ENCODE results near the gene TMEM39B.

Gene TMEM39B

GRCh38 chr1:32072622-32073298 lies at the start of gene TMEM39B:
TSS of gene TMEM39B (plus strand) at chr1:32072939. CDS start at chr1:32073048, 109 bp downstream.
- DNase-seq: peak; percentile 97
- in situ Hi-C loops (cut with MboI; ENCODE audit: low pct_unique_long_range_greater_than_20kb, low sequenced_read_pairs): no loop called here

- DNase-seq: no peak
- in situ Hi-C loops (cut with MboI; ENCODE audit: low pct_unique_long_range_greater_than_20kb, low sequenced_read_pairs): no loop called here
These were observed 49.4 kb upstream of the TMEM39B start for GRCh38 chr1:32023351-32023750.

GRCh38 chr1:32025515-32025914 lies 47.2 kb upstream of the TMEM39B start:
- no peak for DNase-seq

GRCh38 chr1:32028746-32029145 lies 44.0 kb upstream of the TMEM39B start:
- in situ Hi-C loops (cut with MboI; ENCODE audit: low pct_unique_long_range_greater_than_20kb, low sequenced_read_pairs): no loop called here
- DNase-seq: no peak

More at GRCh38 chr1:32025515-32025914, 47.2 kb upstream of the TMEM39B start:
- in situ Hi-C loops (cut with MboI; ENCODE audit: low pct_unique_long_range_greater_than_20kb, low sequenced_read_pairs): no loop called here

GRCh38 chr1:32031578-32032274 lies 41.0 kb upstream of the TMEM39B start:
- in situ Hi-C loops (cut with MboI; ENCODE audit: low pct_unique_long_range_greater_than_20kb, low sequenced_read_pairs): no loop called here
- no peak for DNase-seq

- no peak for DNase-seq
- in situ Hi-C loops (cut with MboI; ENCODE audit: low pct_unique_long_range_greater_than_20kb, low sequenced_read_pairs): no loop called here
These were observed 40.5 kb upstream of the TMEM39B start for GRCh38 chr1:32032275-32032615.

- no peak for DNase-seq
- in situ Hi-C loops (cut with MboI; ENCODE audit: low pct_unique_long_range_greater_than_20kb, low sequenced_read_pairs): no loop called here
These were observed 37.6 kb upstream of the TMEM39B start for GRCh38 chr1:32035119-32035518.

GRCh38 chr1:32040711-32041110 lies 32.0 kb upstream of the TMEM39B start:
- in situ Hi-C loops (cut with MboI; ENCODE audit: low pct_unique_long_range_greater_than_20kb, low sequenced_read_pairs): no loop called here
- no peak for DNase-seq

- in situ Hi-C loops (cut with MboI; ENCODE audit: low pct_unique_long_range_greater_than_20kb, low sequenced_read_pairs): no loop called here
- no peak for DNase-seq
These were observed 30.4 kb upstream of the TMEM39B start for GRCh38 chr1:32042330-32042729.

- DNase-seq: no peak
- in situ Hi-C loops (cut with MboI; ENCODE audit: low pct_unique_long_range_greater_than_20kb, low sequenced_read_pairs): no loop called here
These were observed 28.5 kb upstream of the TMEM39B start for GRCh38 chr1:32044234-32044633.

- DNase-seq: peak; percentile 41
These were observed 27.0 kb upstream of the TMEM39B start for GRCh38 chr1:32045772-32046171.

GRCh38 chr1:32047701-32048100 lies 25.0 kb upstream of the TMEM39B start:
- DNase-seq: no peak
- in situ Hi-C loops (cut with MboI; ENCODE audit: low pct_unique_long_range_greater_than_20kb, low sequenced_read_pairs): no loop called here

More at GRCh38 chr1:32045772-32046171, 27.0 kb upstream of the TMEM39B start:
- in situ Hi-C loops (cut with MboI; ENCODE audit: low pct_unique_long_range_greater_than_20kb, low sequenced_read_pairs): no loop called here

- no peak for DNase-seq
These were observed 24.3 kb upstream of the TMEM39B start for GRCh38 chr1:32048440-32048839.

GRCh38 chr1:32051706-32052105 lies 21.0 kb upstream of the TMEM39B start:
- DNase-seq: no peak
- in situ Hi-C loops (cut with MboI; ENCODE audit: low pct_unique_long_range_greater_than_20kb, low sequenced_read_pairs): no loop called here

More at GRCh38 chr1:32048440-32048839, 24.3 kb upstream of the TMEM39B start:
- in situ Hi-C loops (cut with MboI; ENCODE audit: low pct_unique_long_range_greater_than_20kb, low sequenced_read_pairs): no loop called here

- in situ Hi-C loops (cut with MboI; ENCODE audit: low pct_unique_long_range_greater_than_20kb, low sequenced_read_pairs): no loop called here
- no peak for DNase-seq
These were observed 19.9 kb upstream of the TMEM39B start for GRCh38 chr1:32052887-32053286.

GRCh38 chr1:32055416-32055815 lies 17.3 kb upstream of the TMEM39B start:
- in situ Hi-C loops (cut with MboI; ENCODE audit: low pct_unique_long_range_greater_than_20kb, low sequenced_read_pairs): no loop called here
- DNase-seq: peak; percentile 46

GRCh38 chr1:32056598-32056997 lies 16.1 kb upstream of the TMEM39B start:
- no peak for DNase-seq
- in situ Hi-C loops (cut with MboI; ENCODE audit: low pct_unique_long_range_greater_than_20kb, low sequenced_read_pairs): no loop called here

GRCh38 chr1:32060914-32061313 lies 11.8 kb upstream of the TMEM39B start:
- in situ Hi-C loops (cut with MboI; ENCODE audit: low pct_unique_long_range_greater_than_20kb, low sequenced_read_pairs): no loop called here
- no peak for DNase-seq

GRCh38 chr1:32062867-32063230 lies 9.9 kb upstream of the TMEM39B start:
- in situ Hi-C loops (cut with MboI; ENCODE audit: low pct_unique_long_range_greater_than_20kb, low sequenced_read_pairs): no loop called here
- DNase-seq: no peak

GRCh38 chr1:32063261-32063681 lies 9.5 kb upstream of the TMEM39B start:
- in situ Hi-C loops (cut with MboI; ENCODE audit: low pct_unique_long_range_greater_than_20kb, low sequenced_read_pairs): no loop called here
- DNase-seq: peak; percentile 73

Data from KBM-7 (cell line).